GM21786 (cell line): ENCODE measurements around the gene GABARAPL1.
A peak's percentile ranks its signal among the peaks of the same experiment; 100 is the strongest.
"Not testable (repeated sequence)": the region's sequence is repeated elsewhere in the genome, so short reads cannot be mapped to it uniquely, and the experiment has no call there.

ENCODE experiments used
- ATAC-seq: cut with Tn5 transposase; IDR thresholded peaks from one replicate; pipeline ENCODE4 v1.9.1; 2021; ENCODE audit not compliant: unreplicated experiment

GABARAPL1 gene

DNA sequence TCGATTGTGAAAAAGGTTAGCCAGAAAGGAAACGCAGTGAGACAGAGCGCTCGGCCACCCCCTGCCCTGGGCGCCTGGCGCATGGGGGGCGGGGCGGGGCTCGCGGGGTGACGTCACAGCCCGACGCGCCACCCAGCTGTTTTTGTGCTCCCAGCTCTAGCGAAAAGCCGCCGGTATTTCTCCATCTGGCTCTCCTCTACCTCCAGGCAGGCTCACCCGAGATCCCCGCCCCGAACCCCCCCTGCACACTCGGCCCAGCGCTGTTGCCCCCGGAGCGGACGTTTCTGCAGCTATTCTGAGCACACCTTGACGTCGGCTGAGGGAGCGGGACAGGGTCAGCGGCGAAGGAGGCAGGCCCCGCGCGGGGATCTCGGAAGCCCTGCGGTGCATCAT is at the start of gene GABARAPL1:
GABARAPL1 (plus strand) TSS at position 139 of the 393 bp plus-strand sequence; CDS start at position 392, 253 bp downstream.
- ATAC-seq = peak; percentile 49

DNA sequence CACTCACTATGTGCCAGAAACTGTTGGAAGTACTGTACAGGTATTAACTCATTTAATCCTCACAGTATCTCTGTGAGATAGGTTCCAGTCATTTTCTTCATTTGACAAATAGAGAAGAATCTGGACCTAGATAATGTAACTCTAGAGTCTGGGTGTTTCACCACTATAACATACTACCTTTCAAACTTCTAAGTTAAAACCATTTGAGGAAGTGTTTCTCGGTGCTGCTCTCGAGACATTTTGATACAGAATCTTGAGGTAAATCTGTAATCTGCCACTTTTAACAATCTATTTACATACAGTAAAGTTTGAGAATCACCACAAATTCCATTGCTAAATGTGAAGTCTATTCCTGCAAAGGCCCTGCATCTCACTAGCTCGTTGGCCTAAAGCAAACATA is 49.6 kb upstream of the GABARAPL1 start:
- no peak for ATAC-seq

DNA sequence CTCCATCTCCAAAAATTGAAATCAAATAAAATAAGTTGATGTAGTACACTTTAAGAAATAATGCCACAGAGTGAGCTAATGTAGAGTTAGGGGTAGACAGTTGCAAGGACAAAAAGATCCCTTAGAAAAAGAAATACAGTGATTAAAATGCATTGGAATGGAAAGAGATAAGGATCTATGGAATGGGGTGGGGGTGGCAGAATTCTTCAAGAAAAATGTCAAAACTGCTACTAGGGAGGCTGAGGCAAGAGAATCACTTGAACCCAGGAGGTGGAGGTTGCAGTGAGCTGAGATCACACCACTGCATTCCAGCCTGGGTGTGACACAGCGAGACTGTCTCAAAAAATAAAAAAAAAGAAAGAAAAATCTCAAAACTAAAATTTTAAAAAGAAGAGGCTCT is 47.3 kb upstream of the GABARAPL1 start:
- no peak for ATAC-seq

DNA sequence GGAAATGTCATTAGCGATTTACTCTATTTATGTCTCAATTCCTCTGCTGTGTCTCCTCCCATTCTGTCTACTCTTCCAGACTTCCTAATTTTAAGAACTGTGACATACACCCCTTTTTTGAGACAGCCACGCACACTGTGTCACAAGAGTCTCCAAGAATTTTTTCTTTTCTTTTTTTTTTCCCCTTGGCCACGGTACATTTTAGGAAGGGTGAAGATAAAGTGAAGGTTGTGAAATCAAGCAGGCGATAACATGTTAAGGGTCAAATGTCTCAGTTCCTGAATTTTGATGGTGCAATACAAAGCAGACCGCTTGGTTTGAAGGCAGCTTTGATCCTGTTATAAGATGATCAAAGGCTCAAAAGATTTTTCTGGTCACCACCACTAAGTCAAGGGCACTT is 45.1 kb upstream of the GABARAPL1 start:
- ATAC-seq = no peak

DNA sequence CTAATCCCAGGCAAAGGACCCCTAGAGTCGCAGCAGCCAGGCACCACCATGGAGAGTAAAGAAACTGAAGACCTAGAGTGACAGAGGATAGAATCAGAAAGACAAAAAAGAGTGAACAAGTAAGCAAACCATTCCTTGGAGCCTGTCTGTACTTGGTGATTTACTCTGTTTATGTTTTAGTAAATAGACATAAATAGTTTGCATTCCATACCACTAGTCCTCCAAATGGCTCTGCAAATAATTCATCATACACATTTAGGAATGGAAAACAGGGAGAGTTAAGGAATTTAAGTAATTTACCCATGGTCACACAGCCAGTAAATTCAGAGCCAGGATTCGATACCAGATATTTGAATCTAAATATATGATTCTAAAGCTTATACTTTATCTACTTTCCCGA is 43.6 kb upstream of the GABARAPL1 start:
- ATAC-seq = no peak

DNA sequence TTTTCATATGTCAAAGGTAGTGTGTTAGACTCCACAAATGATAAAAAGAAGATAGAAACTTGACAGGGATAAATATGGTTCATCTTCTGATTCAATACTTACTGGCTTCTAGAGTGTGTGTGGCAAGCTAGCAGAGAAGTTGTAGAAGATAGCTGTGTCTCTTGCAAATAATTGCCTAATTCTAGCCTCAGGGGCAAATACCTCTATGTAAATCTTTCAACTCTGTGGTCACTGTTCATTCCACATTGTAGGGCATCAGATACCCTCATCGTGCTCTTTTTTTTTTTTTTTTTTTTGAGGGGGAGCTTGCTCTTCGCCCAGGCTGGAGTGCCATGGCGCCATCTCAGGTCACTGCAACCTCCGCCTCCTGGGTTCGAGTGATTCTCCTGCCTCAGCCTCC is 42.5 kb upstream of the GABARAPL1 start:
- ATAC-seq = no peak

DNA sequence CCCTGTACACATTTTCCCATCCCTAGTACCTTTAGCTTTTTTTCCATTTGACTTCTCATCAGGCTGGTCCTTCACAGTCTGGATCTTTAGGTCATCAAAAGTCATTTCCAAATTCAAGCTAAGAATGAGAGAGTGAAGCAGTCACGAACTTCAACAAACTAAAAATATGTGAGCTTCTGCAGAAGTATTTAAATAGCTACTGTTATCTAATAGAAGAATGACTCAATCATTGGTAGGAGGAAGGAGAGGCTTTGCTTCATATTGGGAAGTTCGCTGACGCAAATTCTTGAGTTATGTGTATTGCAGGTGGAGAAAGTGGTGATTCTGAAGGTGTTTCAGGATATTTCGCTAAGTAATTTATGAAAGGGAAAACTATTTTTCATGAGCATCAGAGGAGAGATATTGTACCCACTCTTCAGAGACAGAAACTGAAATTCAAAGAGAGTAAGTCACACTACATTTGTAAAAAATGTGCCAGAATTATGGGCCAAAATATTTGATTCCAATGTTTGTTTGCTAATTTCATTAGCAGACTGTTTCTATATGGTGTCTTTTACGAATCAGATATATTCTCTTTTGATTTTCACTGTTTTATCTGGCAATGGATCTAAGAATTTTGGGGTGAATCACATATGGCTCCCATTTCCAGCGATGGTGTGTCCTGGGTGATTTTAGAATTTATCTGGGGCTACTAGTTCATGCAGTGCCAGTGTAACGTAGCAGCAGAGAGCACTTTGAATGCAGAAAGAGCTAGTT is 40.5 kb upstream of the GABARAPL1 start, which contains the start of gene OLR1:
OLR1 (minus strand) TSS at position 160 of the 756 bp plus-strand sequence; CDS start at position 105, 55 bp downstream.
- ATAC-seq = no peak

DNA sequence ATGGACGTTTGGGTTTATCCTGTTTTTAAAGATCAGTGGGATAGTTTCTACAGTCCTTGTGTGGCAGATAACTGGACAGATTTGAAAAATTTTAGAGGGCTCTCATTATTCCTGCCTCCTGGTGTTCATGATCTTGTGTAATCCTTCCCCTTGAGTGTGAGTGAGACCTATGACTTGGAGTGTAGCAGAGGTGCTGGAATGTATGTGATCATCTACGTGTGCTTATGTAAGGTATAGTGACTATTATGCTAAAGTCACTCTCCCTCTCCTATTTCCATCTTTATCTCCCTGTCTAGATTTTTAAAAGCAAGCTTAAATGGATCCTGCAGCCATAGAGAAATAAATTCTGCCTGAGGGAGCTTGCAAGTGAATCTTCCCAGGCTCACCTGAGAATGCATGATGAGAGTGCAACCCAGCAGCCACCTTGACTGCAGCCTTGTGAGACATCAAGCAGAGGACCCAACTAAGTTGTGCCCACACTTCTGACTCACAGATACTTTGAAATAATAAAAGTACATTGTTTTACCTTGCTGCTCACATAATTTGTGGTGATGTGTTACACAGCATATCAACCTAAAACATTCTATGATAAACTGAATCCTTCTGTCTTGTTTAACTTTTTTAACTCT is 37.6 kb upstream of the GABARAPL1 start:
- ATAC-seq = no peak

DNA sequence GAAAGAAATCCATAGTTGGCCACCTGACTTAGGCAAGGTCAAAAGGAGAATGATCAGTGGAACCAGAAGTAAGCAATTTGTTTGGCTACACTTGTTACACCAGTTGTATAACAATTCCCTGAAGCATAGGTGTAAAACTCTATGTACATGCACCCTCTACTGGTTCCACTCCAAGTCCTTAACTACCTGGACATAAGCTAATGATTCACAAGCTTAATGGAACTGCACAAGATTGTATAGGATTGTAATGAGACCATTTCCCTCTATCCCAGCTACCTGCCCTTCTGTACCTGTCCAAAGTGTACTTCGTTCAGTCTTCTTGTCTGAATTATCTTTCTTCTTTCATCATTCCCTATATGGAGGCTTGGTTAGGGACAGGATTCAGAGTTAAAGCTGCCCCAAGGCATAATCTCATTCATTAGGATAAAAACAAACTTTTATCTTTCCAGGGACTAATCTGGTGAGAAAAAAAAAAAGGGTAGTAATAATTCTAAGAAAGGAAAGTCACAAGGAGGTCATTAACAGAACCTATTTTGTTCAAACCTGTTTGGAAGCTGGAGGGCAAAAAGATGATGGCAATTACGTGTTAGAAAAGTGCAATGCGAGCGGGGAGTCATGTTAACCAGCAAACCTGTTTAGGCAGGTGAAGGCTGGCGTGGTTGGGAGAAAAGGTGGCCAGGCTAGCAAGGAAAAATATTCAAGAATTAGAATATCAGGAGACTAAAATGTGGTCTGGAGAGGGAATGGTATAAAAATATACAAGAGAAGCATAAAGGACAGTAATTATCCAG is 36.6 kb upstream of the GABARAPL1 start:
- ATAC-seq = no peak

DNA sequence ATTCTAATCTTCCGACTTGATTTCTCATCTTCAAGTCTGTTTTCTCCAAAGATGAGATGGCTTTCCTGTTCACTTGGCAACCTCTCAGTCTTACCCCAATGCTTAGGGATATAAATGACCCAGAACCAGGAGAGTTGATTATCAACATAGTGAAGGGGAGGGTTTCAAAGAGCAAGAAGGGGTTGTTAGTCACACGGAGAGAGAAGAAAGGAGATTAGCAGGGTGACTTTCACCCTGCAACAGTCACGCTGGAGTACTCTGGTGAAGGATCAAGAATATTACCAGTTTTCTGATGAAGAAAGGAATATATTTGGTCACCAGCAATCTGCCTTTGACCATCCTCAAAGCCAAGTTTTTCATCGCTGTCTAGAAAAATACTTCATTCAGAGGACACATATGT is 33.9 kb upstream of the GABARAPL1 start, which contains the start of gene TMEM52B:
TMEM52B (plus strand) TSS at position 212 of the 400 bp plus-strand sequence. CDS start 543 bp downstream, outside the sequence.
- no peak for ATAC-seq

DNA sequence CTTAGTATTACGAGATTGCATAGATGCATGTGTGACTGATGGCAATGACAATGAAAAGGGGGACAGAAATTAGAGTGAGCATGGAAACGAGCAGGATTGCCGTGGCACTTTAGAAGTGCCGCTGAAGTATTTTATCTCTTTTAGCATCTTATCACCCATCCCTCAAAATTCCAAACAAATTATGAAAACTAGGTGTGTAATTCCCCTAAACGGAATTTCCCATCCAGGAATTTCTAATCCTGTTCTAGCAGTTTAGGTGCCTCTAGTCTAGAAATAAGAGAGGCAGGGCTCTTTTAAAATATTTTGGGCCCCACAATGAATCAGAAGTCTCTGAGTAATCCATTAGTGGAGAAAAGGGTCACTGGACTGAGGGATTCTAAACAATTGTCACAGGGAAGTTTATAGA is 32.9 kb upstream of the GABARAPL1 start:
- no peak for ATAC-seq

DNA sequence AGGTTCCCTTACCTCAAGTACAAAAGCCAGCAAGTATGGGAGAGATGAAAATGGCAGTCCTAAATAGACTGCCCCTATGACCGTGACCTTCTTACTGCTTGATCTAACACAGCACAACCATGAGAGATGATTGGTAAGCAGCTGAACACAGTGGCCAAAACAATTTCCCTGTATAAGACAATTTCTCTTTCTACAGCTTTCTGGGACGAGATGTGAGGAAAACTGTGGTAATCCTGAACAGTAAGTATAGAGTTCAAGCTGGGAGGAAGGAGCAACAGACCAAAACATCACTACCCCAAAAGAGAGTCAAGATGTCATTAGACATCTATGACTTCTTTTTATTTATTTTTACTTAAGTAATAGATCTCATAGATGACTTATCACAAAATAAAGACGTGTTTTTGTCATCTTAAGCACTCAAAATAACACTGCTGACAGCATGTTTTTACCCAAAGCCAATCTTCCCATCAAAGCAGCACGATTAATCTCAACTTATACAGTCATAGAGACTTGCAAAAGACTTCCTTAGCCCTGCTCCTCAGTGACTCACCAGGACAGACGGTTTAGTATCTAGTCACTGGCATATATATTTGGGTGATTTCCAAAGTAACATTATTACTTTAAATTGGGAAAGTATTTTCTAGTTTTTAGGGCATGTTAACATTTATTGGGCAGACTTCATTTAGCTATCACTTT is 30.2 kb upstream of the GABARAPL1 start:
- no peak for ATAC-seq

DNA sequence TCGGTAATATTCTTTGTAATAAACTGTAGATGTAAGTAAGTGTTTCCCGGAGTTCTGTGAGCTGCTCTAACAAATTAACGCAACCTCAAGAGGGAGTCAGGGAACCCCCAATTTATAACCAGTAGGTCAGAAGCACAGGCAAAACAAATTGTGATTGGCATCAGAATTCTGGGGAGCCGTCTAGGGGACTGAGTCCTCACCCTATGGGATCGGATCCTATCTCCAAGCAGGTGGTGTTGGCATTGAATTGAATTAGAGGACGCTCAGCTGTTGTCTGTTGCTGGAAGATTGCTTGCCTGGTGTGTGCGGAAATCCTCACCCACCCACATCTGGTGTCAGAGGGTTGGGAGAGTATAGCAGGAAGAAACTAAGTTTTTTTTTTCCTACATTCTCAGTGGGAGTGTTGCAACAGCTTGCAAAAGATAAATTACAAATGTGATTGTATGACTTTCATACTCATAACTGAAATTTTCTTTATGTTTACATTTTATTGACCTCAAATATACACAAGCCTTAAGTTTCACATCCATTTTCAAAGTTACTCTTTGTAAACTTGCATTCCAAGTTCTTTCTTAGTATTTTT is 28.3 kb upstream of the GABARAPL1 start:
- ATAC-seq = no peak

DNA sequence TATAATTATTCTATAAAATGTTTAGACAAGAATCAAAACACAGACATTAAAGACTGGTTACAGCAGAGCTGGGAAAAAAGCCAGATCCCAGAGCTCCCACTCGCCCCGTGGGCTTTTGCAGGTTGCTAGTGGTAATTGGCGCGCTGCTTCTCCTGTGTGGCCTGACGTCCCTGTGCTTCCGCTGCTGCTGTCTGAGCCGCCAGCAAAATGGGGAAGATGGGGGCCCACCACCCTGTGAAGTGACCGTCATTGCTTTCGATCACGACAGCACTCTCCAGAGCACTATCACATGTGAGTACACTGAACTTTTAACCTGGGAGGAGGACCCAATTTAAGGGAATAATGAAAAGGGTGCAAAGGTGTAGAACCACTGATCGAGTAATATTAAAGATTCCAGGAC is 26.4 kb upstream of the GABARAPL1 start:
- no peak for ATAC-seq

DNA sequence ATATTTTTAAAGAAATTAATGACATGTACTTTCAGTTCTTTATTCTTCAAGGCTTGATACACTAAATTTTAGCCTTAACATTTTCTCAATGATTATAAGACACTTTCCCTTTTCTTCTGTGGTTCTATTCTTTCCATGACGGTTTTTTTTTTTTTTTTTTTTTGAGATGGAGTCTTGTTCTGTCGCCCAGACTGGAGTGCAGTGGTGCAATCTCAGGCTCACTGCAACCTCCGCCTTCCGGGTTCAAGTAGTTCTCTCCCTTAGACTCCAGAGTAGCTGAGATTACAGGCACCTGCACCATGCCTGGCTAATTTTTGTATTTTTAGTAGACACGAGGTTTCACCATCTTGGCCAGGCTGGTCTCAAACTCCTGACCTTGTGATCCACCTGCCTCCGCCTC is 25.7 kb upstream of the GABARAPL1 start:
- not testable (repeated sequence) for ATAC-seq

DNA sequence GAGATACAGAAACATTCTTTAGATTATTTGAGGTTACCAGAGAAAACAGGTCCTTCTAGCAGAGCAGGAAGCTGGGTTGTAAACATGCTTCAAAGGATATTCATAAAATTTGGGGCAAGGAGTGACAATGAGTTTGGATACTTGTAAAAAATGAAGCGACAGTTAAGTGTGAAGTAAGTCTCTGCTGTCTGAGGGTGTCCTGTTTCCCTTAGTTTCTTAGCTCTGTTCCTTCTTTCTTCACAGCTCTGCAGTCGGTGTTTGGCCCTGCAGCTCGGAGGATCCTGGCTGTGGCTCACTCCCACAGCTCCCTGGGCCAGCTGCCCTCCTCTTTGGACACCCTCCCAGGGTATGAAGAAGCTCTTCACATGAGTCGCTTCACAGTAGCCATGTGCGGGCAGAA is 23.0 kb upstream of the GABARAPL1 start:
- ATAC-seq = no peak

DNA sequence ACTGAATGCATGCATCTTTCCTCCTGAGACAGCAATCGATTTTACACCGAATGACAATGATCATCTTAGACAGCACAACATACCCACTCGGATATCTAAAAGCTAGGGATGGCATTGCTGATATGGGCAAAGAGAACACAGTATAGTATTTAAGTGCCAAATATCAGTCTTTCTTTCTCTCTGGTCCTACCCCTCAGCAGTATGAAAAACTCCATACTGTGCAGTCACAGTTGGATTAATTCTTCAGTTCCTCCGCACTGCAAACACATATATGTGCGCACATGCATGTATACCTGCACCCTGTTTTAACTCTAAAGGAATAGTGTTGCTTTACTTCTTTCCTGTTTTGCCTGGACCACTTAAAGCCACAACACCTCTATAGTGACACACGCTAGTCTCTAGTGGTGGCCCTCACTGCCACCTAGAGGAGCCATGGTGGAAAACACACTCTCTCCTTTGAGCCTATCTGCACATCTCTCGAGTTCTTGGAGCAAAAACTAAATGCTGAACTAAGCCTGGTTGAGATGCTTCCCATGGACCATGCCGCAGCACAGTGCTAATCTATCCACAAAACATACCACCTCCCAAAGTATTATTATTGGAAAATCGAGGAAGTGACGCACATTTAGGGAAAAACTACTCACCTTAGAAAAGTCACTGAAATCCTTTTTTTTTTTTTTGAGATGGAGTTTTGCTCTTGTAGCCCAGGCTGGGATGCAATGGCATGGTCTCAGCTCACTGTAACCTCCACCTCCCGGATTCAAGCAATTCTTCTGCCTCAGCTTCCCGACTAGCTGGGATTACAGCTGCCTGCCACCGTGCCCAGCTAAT is 21.9 kb upstream of the GABARAPL1 start:
- peak; percentile 86 for ATAC-seq

DNA sequence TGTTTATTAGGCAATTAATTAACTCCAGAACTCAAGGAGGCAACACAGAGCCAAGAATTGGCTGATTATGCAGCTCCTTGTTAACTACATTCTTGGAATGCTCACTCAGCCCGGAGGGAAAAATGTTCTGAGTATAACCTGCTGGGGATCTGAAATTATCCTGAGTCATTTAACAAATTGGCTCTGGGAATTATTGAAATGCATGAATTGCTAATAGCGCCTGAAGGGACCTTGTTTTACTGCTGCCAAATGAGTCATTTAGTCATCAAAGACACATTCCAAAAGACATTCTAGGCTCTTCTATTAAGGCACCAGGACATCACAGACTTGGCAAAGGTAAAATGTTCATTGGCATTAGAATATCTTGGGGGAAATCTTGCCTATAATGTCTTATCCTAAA is 20.8 kb upstream of the GABARAPL1 start:
- ATAC-seq = no peak

DNA sequence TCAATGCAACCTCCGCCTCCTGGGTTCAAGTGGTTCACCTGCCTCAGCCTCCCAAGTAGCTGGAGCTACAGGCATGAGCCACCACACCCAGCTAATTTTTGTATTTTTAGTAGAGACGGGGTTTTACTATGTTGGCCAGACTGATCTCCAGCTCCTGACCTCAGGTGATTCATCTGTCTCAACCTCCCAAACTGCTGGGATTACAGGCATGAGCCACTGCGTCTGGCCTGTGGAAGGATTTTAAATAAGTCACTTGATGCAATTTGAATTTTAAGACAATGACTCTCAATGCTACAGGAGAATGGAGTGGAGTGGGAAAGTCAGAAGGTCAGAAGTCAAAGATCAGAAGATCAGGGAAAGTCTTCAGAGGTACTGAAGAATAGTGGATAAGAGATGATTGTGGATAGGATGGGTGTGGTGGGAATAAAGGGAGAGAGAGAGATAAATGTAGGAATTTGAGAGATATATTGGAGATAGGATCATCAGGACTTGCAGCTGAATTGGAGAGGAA is 18.5 kb upstream of the GABARAPL1 start:
- ATAC-seq = no peak

DNA sequence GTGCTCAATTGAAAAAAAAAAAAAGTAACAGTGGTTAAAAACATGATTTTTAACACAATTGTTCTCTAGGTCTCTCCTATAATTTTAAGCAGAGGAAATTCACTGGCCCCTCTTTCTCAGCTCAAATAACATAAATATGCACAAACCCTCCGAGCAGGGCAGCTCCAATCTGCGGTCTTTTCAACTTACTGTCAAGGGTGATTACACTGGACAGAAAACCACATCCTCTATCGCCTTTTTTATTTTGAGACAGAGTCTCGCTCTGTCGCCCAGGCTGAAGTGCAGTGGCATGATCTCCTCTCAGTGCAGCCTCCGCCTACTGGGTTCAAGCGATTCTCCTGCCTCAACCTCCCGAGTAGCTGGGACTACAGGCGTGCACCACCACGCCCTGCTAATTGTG is 16.5 kb upstream of the GABARAPL1 start:
- ATAC-seq = peak; percentile 86
